ENCODE results near the gene TMEM167B.
A peak's percentile ranks its signal among the peaks of the same experiment; 100 is the strongest.

Gene TMEM167B

GRCh38 chr1:109090196-109091077, at the start of gene TMEM167B:
TSS of gene TMEM167B (plus strand) at chr1:109090764. CDS start at chr1:109090873, 109 bp downstream.
- peak; percentile 77; the same call in 1 of the 2 replicates for TF ChIP-seq MYC (IDR thresholded peaks at IDR 0.05; ENCODE audit: low read depth, low read length)
- TF ChIP-seq POLR2A (IDR thresholded peaks at IDR 0.05; ENCODE audit: extremely low read depth, insufficient read length) = peak; percentile 79
- TF ChIP-seq, protein P1, sequence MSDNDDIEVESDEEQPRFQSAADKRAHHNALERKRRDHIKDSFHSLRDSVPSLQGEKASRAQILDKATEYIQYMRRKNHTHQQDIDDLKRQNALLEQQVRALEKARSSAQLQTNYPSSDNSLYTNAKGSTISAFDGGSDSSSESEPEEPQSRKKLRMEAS (IDR thresholded peaks at IDR 0.05; ENCODE audit: low read depth, low read length) = peak; percentile 78
- TF ChIP-seq, protein P2, sequence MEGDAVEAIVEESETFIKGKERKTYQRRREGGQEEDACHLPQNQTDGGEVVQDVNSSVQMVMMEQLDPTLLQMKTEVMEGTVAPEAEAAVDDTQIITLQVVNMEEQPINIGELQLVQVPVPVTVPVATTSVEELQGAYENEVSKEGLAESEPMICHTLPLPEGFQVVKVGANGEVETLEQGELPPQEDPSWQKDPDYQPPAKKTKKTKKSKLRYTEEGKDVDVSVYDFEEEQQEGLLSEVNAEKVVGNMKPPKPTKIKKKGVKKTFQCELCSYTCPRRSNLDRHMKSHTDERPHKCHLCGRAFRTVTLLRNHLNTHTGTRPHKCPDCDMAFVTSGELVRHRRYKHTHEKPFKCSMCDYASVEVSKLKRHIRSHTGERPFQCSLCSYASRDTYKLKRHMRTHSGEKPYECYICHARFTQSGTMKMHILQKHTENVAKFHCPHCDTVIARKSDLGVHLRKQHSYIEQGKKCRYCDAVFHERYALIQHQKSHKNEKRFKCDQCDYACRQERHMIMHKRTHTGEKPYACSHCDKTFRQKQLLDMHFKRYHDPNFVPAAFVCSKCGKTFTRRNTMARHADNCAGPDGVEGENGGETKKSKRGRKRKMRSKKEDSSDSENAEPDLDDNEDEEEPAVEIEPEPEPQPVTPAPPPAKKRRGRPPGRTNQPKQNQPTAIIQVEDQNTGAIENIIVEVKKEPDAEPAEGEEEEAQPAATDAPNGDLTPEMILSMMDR (IDR thresholded peaks at IDR 0.05; ENCODE audit: low read depth, low read length) = no peak
- peak; percentile 97 for DNase-seq (ENCODE audit: low read depth)
- peak within 1 kb of the TSS; percentile 82 for H3K4me3 ChIP-seq (ENCODE audit: low read depth, low read length)

- peak overlapping the region; percentile 79 for H3K4me3 ChIP-seq (ENCODE audit: low read depth, low read length)
- peak; percentile 62 for DNase-seq (ENCODE audit: low read depth)
- no peak for TF ChIP-seq POLR2A (IDR thresholded peaks at IDR 0.05; ENCODE audit: extremely low read depth, insufficient read length)
- TF ChIP-seq, protein P2 (IDR thresholded peaks at IDR 0.05; ENCODE audit: low read depth, low read length) = no peak
- TF ChIP-seq MYC (IDR thresholded peaks at IDR 0.05; ENCODE audit: low read depth, low read length) = no peak
- TF ChIP-seq, protein P1 (IDR thresholded peaks at IDR 0.05; ENCODE audit: low read depth, low read length) = no peak
Observed at GRCh38 chr1:109040989-109041620, 49.5 kb upstream of the TMEM167B start.

GRCh38 chr1:109041621-109042468, 48.7 kb upstream of the TMEM167B start, which contains the start of gene WDR47:
TSS of gene WDR47 (minus strand) at chr1:109042102. CDS start at chr1:109023512, 18,590 bp downstream.
- DNase-seq (ENCODE audit: low read depth) = peak; percentile 98
- peak within 1 kb of the TSS; percentile 79 for H3K4me3 ChIP-seq (ENCODE audit: low read depth, low read length)
- TF ChIP-seq, protein P1 (IDR thresholded peaks at IDR 0.05; ENCODE audit: low read depth, low read length) = peak; percentile 68
- TF ChIP-seq, protein P2 (IDR thresholded peaks at IDR 0.05; ENCODE audit: low read depth, low read length) = no peak
- TF ChIP-seq POLR2A (IDR thresholded peaks at IDR 0.05; ENCODE audit: extremely low read depth, insufficient read length) (peak; percentile 89), MYC (IDR thresholded peaks at IDR 0.05; ENCODE audit: low read depth, low read length) (peak; percentile 75)

GRCh38 chr1:109045595-109045994, 45.0 kb upstream of the TMEM167B start:
- no peak overlapping the region for H3K4me3 ChIP-seq (ENCODE audit: low read depth, low read length)
- TF ChIP-seq MYC (IDR thresholded peaks at IDR 0.05; ENCODE audit: low read depth, low read length) = no peak
- TF ChIP-seq POLR2A (IDR thresholded peaks at IDR 0.05; ENCODE audit: extremely low read depth, insufficient read length) = no peak
- no peak for DNase-seq (ENCODE audit: low read depth)

GRCh38 chr1:109046671-109047070, 43.9 kb upstream of the TMEM167B start:
- H3K4me3 ChIP-seq (ENCODE audit: low read depth, low read length) = no peak overlapping the region
- no peak for DNase-seq (ENCODE audit: low read depth)
- TF ChIP-seq, protein P1 (IDR thresholded peaks at IDR 0.05; ENCODE audit: low read depth, low read length) = no peak
- TF ChIP-seq, protein P2 (IDR thresholded peaks at IDR 0.05; ENCODE audit: low read depth, low read length) = no peak
- TF ChIP-seq MYC (IDR thresholded peaks at IDR 0.05; ENCODE audit: low read depth, low read length) (no peak), POLR2A (IDR thresholded peaks at IDR 0.05; ENCODE audit: extremely low read depth, insufficient read length) (no peak)
